Ishikawa (cell line): ENCODE data around the gene TIAM2.

ENCODE experiments used
- CEBPB ChIP-seq: IDR thresholded peaks from 2 replicates; pipeline ENCODE4 v1.6.1; 2012
- CREB1 ChIP-seq: IDR thresholded peaks from 2 replicates; pipeline ENCODE4 v1.6.1; 2012; ENCODE audit warnings: low read depth
- EGR1 ChIP-seq: IDR thresholded peaks from 2 replicates; pipeline ENCODE4 v1.6.1; 2012
- EP300 ChIP-seq: IDR thresholded peaks from 2 replicates; pipeline ENCODE4 v1.6.1; 2012; ENCODE audit warnings: borderline replicate concordance
- FOXM1 ChIP-seq: IDR thresholded peaks from 2 replicates; pipeline ENCODE4 v1.6.1; 2012; ENCODE audit warnings: low read depth, borderline replicate concordance
- MAX ChIP-seq: IDR thresholded peaks from 2 replicates; pipeline ENCODE4 v1.6.1; 2012
- NFIC ChIP-seq: IDR thresholded peaks from 2 replicates; pipeline ENCODE4 v1.6.1; 2012
- RAD21 ChIP-seq: IDR thresholded peaks from 2 replicates; pipeline ENCODE4 v1.6.1; 2012; ENCODE audit warnings: low read depth
- REST ChIP-seq: IDR thresholded peaks from 2 replicates; pipeline ENCODE4 v1.6.1; 2012; ENCODE audit warnings: low read depth, mild to moderate bottlenecking
- TAF1 ChIP-seq: IDR thresholded peaks from 2 replicates; pipeline ENCODE4 v1.6.1; 2012; ENCODE audit warnings: low read depth, mild to moderate bottlenecking
- TCF12 ChIP-seq: IDR thresholded peaks from 2 replicates; pipeline ENCODE4 v1.6.1; 2012; ENCODE audit warnings: low read depth
- TEAD4 ChIP-seq: IDR thresholded peaks from 2 replicates; pipeline ENCODE4 v1.6.1; 2012
- USF1 ChIP-seq: IDR thresholded peaks from 2 replicates; pipeline ENCODE4 v1.6.1; 2012
- YY1 ChIP-seq: IDR thresholded peaks from 2 replicates; pipeline ENCODE4 v1.6.1; 2012; ENCODE audit warnings: low read depth
- ZBTB7A ChIP-seq: IDR thresholded peaks from 2 replicates; pipeline ENCODE4 v1.6.1; 2012; ENCODE audit warnings: low read depth

The TIAM2 gene

GRCh38 chr6:155274533-155274932 is 279.4 kb downstream of the TIAM2 start:
- TF ChIP-seq YY1 (no peak), TCF12 (no peak), FOXM1 (no peak), CREB1 (no peak), MAX (no peak), TAF1 (no peak), USF1 (no peak), ZBTB7A (no peak), TEAD4 (no peak), RAD21 (no peak), NFIC (no peak), EP300 (no peak), REST (no peak), CEBPB (no peak), EGR1 (no peak)

GRCh38 chr6:155275808-155276480 is 280.8 kb downstream of the TIAM2 start:
- TF ChIP-seq TCF12, result no peak
- no peak for TF ChIP-seq CREB1
- no peak for TF ChIP-seq REST
- no peak for TF ChIP-seq TAF1
- no peak for TF ChIP-seq TEAD4
- TF ChIP-seq NFIC, result no peak
- no peak for TF ChIP-seq EGR1
- TF ChIP-seq FOXM1, result no peak
- TF ChIP-seq ZBTB7A, result no peak
- TF ChIP-seq CEBPB, result no peak
- TF ChIP-seq EP300, result no peak
- TF ChIP-seq YY1, result no peak
- no peak for TF ChIP-seq USF1

- no peak for TF ChIP-seq NFIC
- TF ChIP-seq MAX, result no peak
- TF ChIP-seq CREB1, result no peak
- TF ChIP-seq TCF12, result no peak
- TF ChIP-seq USF1, result no peak
- TF ChIP-seq REST, result no peak
- no peak for TF ChIP-seq YY1
- no peak for TF ChIP-seq ZBTB7A
- TF ChIP-seq RAD21, result no peak
- no peak for TF ChIP-seq EGR1
- TF ChIP-seq TEAD4, result no peak
- TF ChIP-seq TAF1, result no peak
- TF ChIP-seq CEBPB, result no peak
- no peak for TF ChIP-seq EP300
- no peak for TF ChIP-seq FOXM1
Observed at GRCh38 chr6:155276638-155277037, 281.5 kb downstream of the TIAM2 start.
